ENCODE measurements around the gene TAB2.
"Not testable (repeated sequence)": the region's sequence is repeated elsewhere in the genome, so short reads cannot be mapped to it uniquely, and the experiment has no call there.

The TAB2 gene

GRCh38 chr6:149448821-149449453 is 131.4 kb downstream of the TAB2 start:
- DNase-seq = no peak

GRCh38 chr6:149449831-149450678 is 132.5 kb downstream of the TAB2 start:
- no peak for DNase-seq

GRCh38 chr6:149450679-149451375 is 133.3 kb downstream of the TAB2 start:
- DNase-seq = no peak

- no peak for DNase-seq
These were observed 134.0 kb downstream of the TAB2 start for GRCh38 chr6:149451376-149452036.

- no peak for DNase-seq
These were observed 134.8 kb downstream of the TAB2 start for GRCh38 chr6:149452037-149452939.

GRCh38 chr6:149453597-149454345 is 136.3 kb downstream of the TAB2 start:
- DNase-seq = no peak

GRCh38 chr6:149454346-149454848 is 136.9 kb downstream of the TAB2 start:
- no peak for DNase-seq

GRCh38 chr6:149455031-149455732 is 137.7 kb downstream of the TAB2 start:
- DNase-seq = no peak

GRCh38 chr6:149456311-149457021 is 139.0 kb downstream of the TAB2 start:
- no peak for DNase-seq

- DNase-seq = no peak
These were observed 139.9 kb downstream of the TAB2 start for GRCh38 chr6:149457316-149457884.

- DNase-seq = no peak
These were observed 140.7 kb downstream of the TAB2 start for GRCh38 chr6:149458196-149458595.

GRCh38 chr6:149458806-149459205 is 141.3 kb downstream of the TAB2 start:
- DNase-seq = no peak

GRCh38 chr6:149459761-149460160 is 142.2 kb downstream of the TAB2 start:
- DNase-seq = no peak

GRCh38 chr6:149460249-149460648 is 142.7 kb downstream of the TAB2 start:
- DNase-seq = not testable (repeated sequence)
